Activated CD8-positive, alpha-beta memory T cell treated with anti-CD3 and anti-CD28 coated beads, Interleukin-2, amount 50 U/mL, for 24 hours (primary cell): ENCODE measurements around the gene CILP2.
A peak's percentile ranks its signal among the peaks of the same experiment; 100 is the strongest.

ENCODE experiments used
- DNase-seq: peaks from one replicate; pipeline ENCODE4 v3.0.0-alpha.2; 2020; ENCODE audit errors: extremely low read depth

The CILP2 gene

GRCh38 chr19:19538061-19538784 lies at the start of gene CILP2:
Gene CILP2, plus strand, starts transcription at chr19:19538265. Its CDS starts 85 bp downstream, at chr19:19538350.
- DNase-seq: no peak

- peak; percentile 78 for DNase-seq
Observed at GRCh38 chr19:19488875-19489690, 49.0 kb upstream of the CILP2 start.

GRCh38 chr19:19489804-19490204 lies 48.3 kb upstream of the CILP2 start:
- DNase-seq: no peak

GRCh38 chr19:19490214-19490968 lies 47.7 kb upstream of the CILP2 start:
- DNase-seq: peak; percentile 60

- no peak for DNase-seq
Observed at GRCh38 chr19:19491321-19492025, 46.6 kb upstream of the CILP2 start.

GRCh38 chr19:19492026-19492610 lies 45.9 kb upstream of the CILP2 start:
- no peak for DNase-seq

GRCh38 chr19:19493841-19494546 lies 44.1 kb upstream of the CILP2 start:
- no peak for DNase-seq

GRCh38 chr19:19495614-19496603 lies 42.2 kb upstream of the CILP2 start:
- no peak for DNase-seq

GRCh38 chr19:19498255-19498991 lies 39.6 kb upstream of the CILP2 start:
- DNase-seq: no peak

- no peak for DNase-seq
Observed at GRCh38 chr19:19499272-19499995, 38.6 kb upstream of the CILP2 start.

GRCh38 chr19:19500975-19501644 lies 37.0 kb upstream of the CILP2 start:
- DNase-seq: no peak

GRCh38 chr19:19501798-19502197 lies 36.3 kb upstream of the CILP2 start:
- no peak for DNase-seq

- DNase-seq: no peak
Observed at GRCh38 chr19:19502281-19502680, 35.8 kb upstream of the CILP2 start.

- no peak for DNase-seq
Observed at GRCh38 chr19:19502808-19503602, 35.1 kb upstream of the CILP2 start.

- DNase-seq: no peak
Observed at GRCh38 chr19:19504754-19505668, 33.1 kb upstream of the CILP2 start.
